HG02981 (cell line): Measurements from ENCODE around the gene PSMB5.

Source experiments
- ATAC-seq: cut with Tn5 transposase; IDR thresholded peaks from one replicate; pipeline ENCODE4 v1.9.1; 2021; ENCODE audit warnings: mild to moderate bottlenecking, moderate library complexity; ENCODE audit not compliant: unreplicated experiment

Gene PSMB5

DNA sequence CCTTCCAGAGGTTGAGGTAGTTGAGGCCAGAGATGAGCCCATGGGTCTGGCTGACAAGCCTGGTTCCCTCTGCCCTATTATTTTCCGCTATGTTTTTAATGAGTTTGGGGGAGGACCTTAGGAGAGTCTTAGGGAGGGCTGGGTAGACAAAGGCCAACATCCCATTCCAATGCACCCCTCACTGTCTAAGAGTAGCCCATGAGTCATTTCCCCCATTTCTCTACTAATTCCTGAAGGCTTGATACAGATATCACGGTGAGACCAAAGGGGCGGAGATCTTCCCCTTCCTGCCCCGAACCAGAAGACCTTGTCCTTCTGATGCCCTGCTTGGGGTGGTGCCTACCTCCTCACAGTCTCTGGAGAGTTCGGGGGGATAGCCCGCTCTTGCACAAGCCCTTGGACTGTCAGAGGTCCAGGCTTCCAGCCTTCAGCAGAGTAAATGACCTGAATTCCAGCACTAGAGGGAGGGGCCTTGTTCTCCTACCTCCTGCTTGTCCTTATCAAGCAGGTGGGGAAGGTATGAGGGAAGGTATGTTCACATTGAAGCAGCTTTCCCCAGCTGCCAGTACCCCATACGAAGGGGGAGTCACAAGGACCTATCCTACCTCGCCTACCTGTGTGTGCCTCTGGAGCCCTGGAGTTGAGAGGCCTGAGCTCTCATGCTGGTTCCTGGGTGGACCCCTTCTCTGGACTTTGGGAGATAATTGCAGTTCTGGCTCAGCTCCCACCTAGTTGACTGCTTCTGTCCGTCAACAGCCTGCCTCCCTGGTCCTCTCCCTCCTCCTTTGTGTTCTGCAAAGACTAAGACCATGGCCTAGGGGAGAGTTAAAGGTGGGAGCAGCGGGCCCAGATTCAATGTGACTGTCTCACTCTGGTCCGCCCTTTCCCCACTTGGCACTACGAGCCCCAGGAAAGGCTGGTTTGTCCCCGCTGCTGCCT is 11.0 kb upstream of the PSMB5 start:
- no peak for ATAC-seq

DNA sequence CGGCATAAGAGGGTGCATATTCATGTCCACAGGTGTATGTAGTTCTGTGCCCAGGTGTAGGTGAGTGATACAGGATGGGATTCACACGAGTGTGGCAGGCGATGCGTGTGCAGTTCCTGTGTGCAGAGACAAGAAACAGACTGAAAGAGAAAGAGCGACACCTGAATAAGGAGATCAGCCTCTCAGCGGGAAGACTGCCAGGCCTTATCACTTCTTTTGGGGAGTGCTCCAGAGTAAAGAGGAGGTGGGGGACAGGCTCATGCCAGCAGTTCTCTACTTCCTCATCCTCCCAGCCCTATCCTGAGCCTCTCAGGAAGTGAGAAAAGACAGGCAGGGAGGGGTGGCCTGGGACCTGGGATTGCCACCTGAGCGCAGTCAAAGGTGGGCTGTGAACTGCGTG is 10.1 kb upstream of the PSMB5 start:
- ATAC-seq, result no peak

DNA sequence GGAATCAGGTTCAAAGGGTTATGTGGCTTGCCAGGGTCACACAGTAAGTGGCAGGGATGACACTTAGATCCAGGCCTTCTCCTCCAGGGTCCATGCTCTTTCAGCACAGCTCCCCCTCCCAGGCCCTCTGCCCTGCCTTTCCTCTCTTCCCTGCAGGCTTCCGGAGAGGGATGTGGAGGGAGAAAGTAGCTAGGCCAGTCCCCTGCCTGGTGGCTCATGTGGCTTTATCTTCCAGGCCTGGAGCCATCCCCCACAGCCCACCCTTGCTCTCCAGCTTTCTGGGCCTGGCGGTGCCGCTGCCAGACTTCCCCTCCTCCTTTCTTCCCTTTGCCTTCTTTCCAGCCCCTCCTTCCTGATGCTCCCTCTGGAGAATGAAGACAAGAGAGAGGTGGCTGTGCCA is 9.1 kb upstream of the PSMB5 start:
- no peak for ATAC-seq

DNA sequence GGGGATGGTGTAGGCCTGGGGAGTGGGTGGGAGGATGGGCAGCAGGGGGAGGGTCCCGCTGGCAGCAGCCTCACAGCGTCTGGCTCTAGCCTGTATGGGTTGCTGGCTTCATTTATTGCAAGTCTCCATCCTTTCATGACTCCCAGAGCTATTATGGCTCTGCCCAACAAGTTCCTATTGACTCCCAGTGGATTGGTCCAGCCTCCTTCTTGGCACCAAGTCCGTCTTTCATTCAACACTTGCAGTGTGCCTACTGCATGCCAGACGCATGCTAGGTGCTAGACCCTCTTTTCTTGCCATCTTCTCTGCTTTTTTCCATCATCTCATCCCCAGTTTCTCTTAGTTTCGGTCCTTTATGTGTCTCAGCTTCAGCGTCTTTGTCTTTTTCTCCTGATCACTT is 8.4 kb upstream of the PSMB5 start:
- ATAC-seq, result no peak

DNA sequence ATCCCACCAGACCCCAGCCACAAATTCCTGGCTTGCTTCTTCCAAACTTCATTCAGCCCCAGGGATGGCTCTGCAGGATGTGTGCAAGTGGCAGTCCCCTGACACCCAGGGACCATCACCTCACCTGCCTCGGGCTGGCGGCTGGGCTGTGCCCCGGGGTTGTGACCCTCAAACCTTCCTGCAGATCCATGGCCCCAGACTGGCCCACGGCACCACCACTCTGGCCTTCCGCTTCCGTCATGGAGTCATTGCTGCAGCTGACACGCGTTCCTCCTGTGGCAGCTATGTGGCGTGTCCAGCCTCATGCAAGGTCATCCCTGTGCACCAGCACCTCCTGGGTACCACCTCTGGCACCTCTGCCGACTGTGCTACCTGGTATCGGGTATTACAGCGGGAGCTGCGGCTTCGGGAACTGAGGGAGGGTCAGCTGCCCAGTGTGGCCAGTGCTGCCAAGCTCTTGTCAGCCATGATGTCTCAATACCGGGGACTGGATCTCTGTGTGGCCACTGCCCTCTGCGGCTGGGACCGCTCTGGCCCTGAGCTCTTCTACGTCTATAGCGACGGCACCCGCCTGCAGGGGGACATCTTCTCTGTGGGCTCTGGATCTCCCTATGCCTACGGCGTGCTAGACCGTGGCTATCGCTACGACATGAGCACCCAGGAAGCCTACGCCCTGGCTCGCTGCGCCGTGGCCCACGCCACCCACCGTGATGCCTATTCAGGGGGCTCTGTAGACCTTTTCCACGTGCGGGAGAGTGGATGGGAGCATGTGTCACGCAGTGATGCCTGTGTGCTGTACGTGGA is 7.7 kb upstream of the PSMB5 start, which contains the start of gene PSMB11:
TSS of gene PSMB11 (plus strand) at position 51 of the 804 bp plus-strand sequence. CDS start at position 65, 14 bp downstream.
- ATAC-seq, result no peak

DNA sequence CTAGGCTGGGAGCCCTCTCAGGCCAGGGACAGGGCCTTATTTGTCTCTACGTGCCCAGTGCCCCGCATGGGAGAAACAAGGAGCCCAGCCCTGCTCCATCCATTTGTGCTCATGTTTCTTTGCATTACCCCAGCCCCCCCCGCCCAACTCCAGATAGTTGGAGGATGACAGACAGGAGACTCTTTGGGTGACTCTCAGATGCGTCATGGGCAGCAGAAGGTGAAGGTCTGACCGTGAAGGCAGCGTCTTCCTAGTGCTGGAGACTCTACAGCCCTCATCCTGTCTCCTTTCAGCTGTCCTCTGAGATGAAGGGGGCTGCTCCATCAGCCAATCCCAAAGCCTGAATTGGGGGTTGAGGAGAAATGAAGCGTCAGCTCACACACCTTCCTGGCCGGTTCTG is 7.0 kb upstream of the PSMB5 start:
- ATAC-seq, result no peak

DNA sequence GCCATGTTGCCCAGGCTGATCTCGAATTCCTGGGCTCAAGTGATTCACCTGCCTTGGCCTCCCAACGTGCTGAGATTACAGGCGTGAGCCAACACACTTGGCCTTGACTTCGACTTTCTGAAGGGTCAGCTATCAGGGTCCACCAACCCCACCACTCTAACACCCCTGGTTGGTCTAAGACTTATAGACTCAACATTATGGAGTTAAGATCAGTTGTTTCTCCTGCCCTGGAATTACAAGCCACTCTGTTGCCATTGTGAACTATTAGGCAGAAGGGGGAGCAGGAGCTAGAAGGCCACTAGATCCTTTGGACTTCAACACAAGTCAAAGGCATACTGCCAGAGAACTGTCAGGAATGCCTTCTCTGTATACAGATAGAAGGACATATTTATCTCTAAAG is 5.4 kb upstream of the PSMB5 start:
- ATAC-seq, result no peak

DNA sequence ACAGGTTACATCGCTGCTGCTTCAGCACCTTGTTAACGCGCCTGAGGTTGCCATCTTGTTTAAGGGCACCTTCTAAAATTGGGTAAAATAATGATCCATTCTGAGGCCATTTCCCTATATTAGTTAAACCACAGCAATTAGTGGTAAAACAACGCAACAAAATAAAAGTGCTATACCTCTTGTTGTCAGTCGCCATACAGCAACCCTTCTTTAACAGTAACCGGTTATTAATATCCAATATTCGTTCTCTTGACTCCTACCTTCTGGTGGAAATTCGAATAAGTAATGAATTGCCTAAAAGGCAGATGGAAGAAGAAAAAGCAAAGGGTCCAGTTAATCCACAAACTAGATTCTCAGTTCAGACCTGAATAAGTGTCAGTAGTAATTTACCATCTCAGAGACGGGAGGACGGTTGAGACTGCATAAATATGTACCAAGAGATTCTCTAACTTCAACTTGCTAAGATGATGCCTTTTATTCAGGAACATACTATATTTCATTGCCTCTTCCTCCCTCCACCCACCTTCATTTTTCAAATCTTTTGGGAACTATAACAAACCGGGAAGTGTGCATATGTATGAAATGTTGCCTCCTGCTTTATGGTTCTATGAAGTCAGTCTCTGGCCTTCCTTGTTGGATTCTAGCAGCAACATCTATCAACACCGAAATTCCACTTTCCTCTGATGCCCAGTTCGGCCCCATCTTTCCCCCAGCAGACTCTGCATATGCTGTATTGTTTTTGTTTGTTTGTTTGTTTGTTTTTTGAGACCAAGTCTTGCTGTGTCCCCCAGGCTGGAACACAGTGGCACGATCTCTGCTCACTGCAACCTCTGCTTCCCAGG is 824 bp upstream of the PSMB5 start:
- no peak for ATAC-seq

DNA sequence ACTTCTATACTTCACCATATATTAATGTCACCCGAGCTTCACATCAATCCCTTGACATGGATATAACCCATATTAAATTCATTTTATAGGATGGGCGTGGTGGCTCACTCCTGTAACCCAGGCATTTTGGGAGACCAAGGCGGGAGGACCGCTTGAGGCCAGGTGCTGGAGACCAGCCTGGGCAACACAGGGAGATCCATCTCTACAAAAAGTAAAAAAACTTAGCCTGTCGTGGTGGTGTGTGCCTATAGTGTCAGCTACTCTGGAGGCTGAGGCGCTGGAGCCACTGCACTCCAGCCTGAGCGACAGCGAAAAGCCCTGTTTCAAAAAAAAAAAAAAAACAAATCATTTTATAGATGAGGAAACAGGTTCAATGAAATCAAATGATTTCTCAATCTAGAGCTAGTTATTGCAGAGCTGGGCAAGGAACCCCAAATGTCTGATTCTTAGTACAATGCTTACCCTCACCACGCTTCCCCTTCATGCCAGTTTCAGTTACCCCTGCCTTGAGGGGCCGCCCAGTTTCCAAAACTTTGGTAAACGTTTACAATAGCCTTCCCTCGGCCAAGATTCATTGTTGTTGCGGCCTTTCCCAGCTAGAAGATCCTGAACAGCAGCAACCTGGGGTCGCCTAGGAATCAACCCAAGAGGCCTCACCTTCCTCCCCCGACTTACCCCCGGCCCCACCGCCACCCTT is 751 bp downstream of the PSMB5 start:
- ATAC-seq, result no peak

DNA sequence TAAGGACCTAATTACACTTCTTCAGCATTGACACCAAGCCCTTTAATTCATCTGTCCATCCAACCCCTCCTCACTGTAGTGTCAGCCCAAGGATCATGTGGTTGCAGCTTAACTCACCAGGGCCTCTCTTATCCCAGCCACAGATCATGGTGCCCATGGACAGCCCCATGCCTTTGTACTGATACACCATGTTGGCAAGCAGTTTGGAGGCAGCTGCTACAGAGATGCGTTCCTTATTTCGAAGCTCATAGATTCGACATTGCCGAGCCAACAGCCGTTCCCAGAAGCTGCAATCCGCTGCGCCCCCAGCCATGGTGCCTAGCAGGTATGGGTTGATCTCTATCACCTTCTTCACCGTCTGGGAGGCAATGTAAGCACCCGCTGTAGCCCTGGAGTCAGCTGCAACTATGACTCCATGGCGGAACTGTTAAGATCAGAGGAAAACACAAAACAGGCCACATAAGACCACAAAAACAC is 1.4 kb downstream of the PSMB5 start:
- no peak for ATAC-seq

DNA sequence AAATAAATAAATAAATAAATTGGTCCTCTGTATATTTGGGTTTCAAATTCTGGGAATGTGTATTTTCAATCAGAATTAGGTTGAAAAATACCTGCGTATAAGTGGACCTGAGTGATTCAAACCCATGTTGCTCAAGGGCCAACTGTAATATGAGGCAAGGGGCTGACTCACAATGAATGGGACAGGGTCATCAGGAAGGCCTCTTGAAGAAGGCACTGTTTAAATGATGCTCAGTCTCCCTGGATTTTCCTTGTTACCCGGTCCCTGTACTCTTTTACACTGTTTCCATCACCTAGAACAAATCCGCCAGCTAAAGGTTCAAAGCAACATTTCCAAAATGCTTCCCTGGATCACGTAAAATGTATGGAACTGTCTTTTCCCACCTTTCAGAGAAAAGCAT is 3.8 kb downstream of the PSMB5 start:
- no peak for ATAC-seq

DNA sequence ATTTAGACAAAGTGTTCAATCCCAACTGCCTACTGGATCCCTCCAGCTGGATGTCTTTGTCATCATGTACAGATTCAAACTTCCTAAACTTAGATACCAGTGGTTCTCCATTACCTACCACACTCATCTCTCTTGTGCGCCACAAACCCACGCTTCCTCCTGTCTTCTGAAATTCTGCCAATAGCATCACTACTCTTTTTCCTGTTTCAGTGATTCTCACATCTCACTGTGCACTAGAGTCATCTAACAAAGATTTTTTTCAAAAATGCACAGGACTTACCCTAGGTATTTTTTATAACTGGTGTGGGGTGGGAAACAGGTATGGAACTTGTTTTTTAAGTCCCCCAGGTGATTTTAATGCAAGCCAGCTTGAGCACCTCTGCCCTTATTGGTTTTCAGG is 5.9 kb downstream of the PSMB5 start:
- no peak for ATAC-seq

DNA sequence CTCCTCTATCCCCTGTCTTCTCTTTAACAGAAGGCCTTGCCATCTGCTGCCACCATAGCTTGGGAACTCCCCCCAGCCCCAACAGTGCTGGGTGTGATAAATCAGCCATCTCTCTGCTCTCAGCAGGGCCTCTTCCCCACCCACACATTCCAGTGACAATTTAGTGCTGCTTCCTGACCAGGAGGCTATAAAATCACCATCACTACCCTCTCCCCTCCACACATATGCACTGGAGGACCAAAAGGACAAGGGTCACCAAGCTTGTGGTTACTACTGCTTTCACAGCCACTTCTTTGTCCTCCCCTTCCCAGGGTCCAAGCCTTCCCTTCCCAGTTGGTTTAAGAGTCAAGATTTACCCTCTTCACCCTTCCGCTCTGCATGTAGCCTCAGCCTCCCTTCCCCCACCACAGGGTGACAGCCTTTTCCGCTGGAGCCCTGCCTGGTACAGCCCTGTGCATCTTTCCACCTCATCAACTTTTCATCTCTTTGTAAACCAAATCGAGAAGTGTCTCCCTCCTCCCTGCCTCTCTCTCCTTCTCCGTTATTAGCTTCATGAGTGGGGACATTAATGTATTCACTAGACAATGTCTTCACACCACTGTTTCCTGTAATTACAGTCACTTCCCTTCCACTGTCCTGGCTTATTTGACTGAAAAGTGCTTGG is 9.4 kb downstream of the PSMB5 start:
- no peak for ATAC-seq

DNA sequence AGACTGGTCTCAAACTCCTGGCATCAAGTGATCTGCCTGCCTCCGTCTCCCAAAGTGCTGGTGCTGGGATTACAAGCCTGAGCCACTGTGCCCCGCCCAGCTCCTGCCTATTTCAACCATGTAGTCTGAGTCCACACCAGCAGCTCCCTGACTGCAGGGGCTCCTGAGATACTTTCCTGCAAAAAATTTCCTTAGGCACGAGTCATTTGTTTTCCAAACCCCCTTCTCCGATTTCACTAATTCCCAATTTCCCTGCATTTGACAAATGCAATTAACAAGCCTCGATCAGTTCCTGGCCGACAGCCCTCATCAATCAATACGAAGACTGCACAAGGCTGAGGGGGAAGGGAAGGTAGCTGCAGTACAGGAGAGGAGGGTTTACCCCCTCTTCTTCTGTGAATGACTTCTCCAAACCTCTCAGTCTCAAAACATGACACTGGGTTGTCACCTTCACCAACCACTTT is 10.1 kb downstream of the PSMB5 start:
- no peak for ATAC-seq

DNA sequence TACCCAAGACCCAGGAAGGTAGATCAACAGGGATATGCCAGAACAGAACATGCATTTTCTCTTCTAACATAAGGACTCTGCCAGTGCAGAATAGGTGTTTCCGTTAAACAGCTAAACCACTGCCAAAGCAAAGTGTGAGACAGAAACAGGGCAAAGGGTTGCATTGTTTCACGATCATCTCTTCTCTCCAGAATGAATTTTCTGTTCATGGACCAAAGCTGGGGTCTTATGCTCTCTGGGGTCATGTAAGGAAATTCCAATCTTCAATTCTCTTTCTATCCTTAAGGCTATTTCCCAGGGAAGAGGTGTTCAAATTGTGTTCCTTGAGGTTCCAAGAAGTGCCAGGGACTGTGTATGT is 10.9 kb downstream of the PSMB5 start:
- no peak for ATAC-seq

DNA sequence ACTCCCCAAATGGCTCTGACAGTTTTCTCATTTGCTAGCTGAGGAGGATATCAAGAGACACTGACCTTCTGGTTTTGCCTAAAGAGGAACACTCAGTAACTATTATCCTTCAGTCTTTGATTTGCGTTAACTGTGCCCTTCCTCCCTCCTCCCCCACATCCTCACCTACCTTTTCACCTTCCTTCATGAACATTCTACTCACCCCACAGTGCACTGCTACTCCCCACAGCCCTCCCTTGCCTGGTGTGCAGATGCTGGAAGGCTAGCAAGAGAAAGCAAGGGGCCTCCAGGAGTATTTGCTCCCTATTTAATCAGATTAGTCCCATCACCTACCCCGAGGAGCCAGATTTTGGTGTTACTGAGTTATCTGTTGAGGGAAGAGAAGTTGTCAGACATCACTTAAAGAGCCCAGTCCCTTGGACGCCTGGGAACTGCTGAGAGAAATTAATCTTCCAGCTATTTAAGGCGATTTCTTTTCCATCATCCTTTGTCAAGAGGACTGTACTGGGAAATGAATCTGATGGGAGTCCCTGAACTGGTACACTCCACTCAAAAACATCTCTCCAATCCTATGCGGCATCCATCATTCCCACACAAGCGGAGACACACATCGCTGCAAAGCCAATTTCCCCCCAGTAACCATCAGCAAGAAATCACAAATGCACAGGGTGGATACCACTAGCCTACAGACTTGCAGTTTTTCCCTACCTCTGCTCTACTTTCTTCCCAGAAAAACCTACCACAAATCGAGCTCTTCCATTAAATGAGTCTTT is 11.5 kb downstream of the PSMB5 start:
- no peak for ATAC-seq

DNA sequence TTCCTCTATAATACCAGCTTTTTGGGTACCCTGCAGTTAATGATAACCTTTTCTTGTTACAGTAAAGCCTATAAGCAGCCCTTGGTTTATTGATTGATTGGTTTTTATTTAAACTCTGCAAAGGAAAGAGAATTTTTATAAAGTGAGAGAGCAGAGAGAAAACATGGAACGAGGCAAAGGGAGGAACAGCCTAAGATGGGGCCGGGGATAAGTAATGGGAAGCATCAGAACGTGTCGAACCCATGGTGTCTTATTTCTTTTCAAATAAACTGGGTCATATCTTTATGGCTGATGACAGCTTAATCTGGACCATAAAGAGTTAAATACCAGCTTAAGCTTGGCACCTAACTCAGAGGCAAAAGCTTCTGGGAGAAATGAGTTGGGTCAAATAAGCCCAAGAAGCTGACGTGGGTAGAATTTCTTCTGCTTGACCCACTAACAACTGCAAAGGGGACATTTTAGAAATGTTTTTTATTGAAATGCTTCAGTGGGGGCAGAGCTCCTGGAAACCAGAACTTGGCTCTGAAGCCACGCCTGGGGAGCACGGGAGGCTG is 12.7 kb downstream of the PSMB5 start:
- ATAC-seq, result no peak

DNA sequence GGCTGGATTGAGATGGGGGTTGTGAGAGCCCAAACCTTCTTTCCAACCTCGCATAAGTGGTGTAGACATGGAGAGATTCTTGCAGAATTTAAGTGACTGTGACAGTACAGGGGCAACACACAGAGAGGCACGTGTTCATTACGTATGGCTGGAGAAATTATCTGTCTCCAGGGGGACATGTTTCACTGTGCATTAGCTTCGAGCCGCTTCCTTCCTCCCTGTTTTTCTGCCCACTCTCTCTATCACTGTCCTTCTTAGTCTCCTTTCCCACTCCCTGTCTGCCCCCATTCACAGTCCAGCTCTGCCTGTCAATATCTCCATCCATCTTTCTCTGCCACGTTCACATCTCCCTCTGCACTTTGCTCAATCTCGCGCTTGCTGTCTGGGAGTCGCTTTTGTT is 13.3 kb downstream of the PSMB5 start:
- ATAC-seq, result no peak
